Gastroesophageal sphincter (tissue), 4 donors: ENCODE measurements around the gene OGG1. TPM values are rescaled to one million over a fixed set of nuclear protein-coding genes. Genes with fewer than 3 reads are reported as not detected.
"Not testable (repeated sequence)": the region's sequence is repeated elsewhere in the genome, so short reads cannot be mapped to it uniquely, and the experiment has no call there.

ENCODE experiments used
- ATAC-seq: fragments of 150-250 bp; one replicate; pipeline ENCODE4 v1.9.1; 2016; ENCODE audit warnings: mild to moderate bottlenecking, moderate library complexity
- H3K27ac ChIP-seq, 4 donors: fragments of 200-600 bp; sonication (generic) in 3 of 4; 1 replicate in 3 of 4; 2 replicates in 1 of 4; pipeline ENCODE4 v1.5.1; 2016 to 2019
- H3K27me3 ChIP-seq: fragments of 200-600 bp; sonication (generic); one replicate; pipeline ENCODE4 v1.5.1; 2019
- H3K36me3 ChIP-seq, 2 donors: fragments of 200-600 bp; sonication (generic); one replicate each; pipeline ENCODE4 v1.5.1; 2019; ENCODE audit warnings: control low read depth in 1 of 2
- H3K4me1 ChIP-seq, 3 donors: fragments of 200-600 bp; sonication (generic); 1 replicate in 2 of 3; 2 replicates in 1 of 3; pipeline ENCODE4 v1.5.1; 2016 to 2019; ENCODE audit warnings: control low read depth in 2 of 3
- H3K4me3 ChIP-seq, 2 donors: fragments of 200-600 bp; sonication (generic); one replicate each; pipeline ENCODE4 v1.5.1; 2019; ENCODE audit warnings: mild to moderate bottlenecking in 1 of 2, moderate library complexity in 1 of 2
- H3K9me3 ChIP-seq, 3 donors: fragments of 200-600 bp; sonication (generic); one replicate each; pipeline ENCODE4 v1.5.1; 2017 to 2019; ENCODE audit warnings: control low read depth in 2 of 3
- CTCF ChIP-seq, 4 experiments: fragments of 200-600 bp in 2 of 4; fragments of 450-650 bp in 2 of 4; sonication (generic) in 1 of 4; IDR thresholded peaks; one replicate each; pipeline ENCODE4 v1.5.1; 2017 to 2019; ENCODE audit warnings: antibody characterized with exemption in 4 of 4, mild to moderate bottlenecking in 2 of 4, moderate library complexity in 2 of 4
- EP300 ChIP-seq: sonication (generic); formaldehyde crosslinking; IDR thresholded peaks from one replicate; pipeline ENCODE4 v1.6.1; 2017; ENCODE audit warnings: antibody characterized with exemption, mild to moderate bottlenecking
- POLR2A ChIP-seq, 2 donors: fragments of 450-650 bp; IDR thresholded peaks; one replicate each; pipeline ENCODE4 v1.6.1; 2017; ENCODE audit warnings: antibody characterized with exemption in 2 of 2, mild to moderate bottlenecking in 2 of 2, moderate library complexity in 1 of 2
- POLR2AphosphoS5 ChIP-seq: sonication (generic); formaldehyde crosslinking; IDR thresholded peaks from one replicate; pipeline ENCODE4 v1.6.1; 2017; ENCODE audit warnings: antibody characterized with exemption
- WGBS, 2 donors: methylation state at CpG; one replicate each; pipeline ENCODE4 v1.1.5; 2018; ENCODE audit warnings: low coverage in 1 of 2; 5-methylcytosine and 5-hydroxymethylcytosine counted together
- total RNA-seq, 4 donors: library from RNA; depleted of rRNA; stranded (reverse); fragments of >200 nt; gene quantifications; one replicate each; pipeline ENCODE4 v1.1.0, GENCODE V29; 2016

The OGG1 gene
- total RNA-seq, 4 donors from 2014 or later, result 22.1 to 33.8 (median 25.9) TPM

GRCh38 chr3:9769426-9770275, 19.9 kb downstream of the OGG1 start, which contains the start of gene CAMK1:
Gene CAMK1 (minus strand): TSS chr3:9769947. CDS start chr3:9767749, 2,198 bp downstream.
- Histone ChIP-seq H3K27ac (peak within 1 kb of the TSS; percentile 88 to 93 (median 90)), H3K27me3 (no peaks in the 10 kb centered on the region), H3K36me3 (peaks cover 0 to 25% of the 10 kb centered on the region in 2 donors), H3K4me3 (peak within 1 kb of the TSS; percentile 84 to 88), H3K9me3 (peaks cover 0 to under 1% (median 0%) of the 10 kb centered on the region in 3 donors), H3K4me1 (peaks cover 3 to 53% (median 28%) of the 10 kb centered on the region in 3 donors)
- peak; percentile 75 for TF ChIP-seq POLR2AphosphoS5
- TF ChIP-seq EP300, result no peak
- TF ChIP-seq POLR2A (IDR thresholded peaks at IDR 0.05), result peak; percentile 86 to 87
- TF ChIP-seq CTCF (IDR thresholded peaks at IDR 0.05), result no peak
- WGBS, 2 donors, result 0 to 14% methylated on average over 4 to 7 of the region's 49 CpGs
- peak; percentile 94 for ATAC-seq

GRCh38 chr3:9770276-9770812, 20.6 kb downstream of the OGG1 start:
- Histone ChIP-seq H3K27ac (peak overlapping the region; percentile 88 to 93 (median 90)), H3K36me3 (peaks cover 0 to 18% of the 10 kb centered on the region in 2 donors), H3K4me1 (peaks cover 3 to 53% (median 28%) of the 10 kb centered on the region in 3 donors), H3K4me3 (peak overlapping the region; percentile 84 to 88), H3K9me3 (peaks cover 0 to 1% (median 0%) of the 10 kb centered on the region in 3 donors), H3K27me3 (no peaks in the 10 kb centered on the region)
- TF ChIP-seq EP300 (no peak), CTCF (IDR thresholded peaks at IDR 0.05) (no peak), POLR2A (IDR thresholded peaks at IDR 0.05) (no peak), POLR2AphosphoS5 (peak; percentile 67)
- WGBS, 2 donors, result 4 to 19% methylated on average over 3 to 12 of the region's 15 CpGs
- peak; percentile 70 for ATAC-seq

GRCh38 chr3:9771007-9771406, 21.3 kb downstream of the OGG1 start:
- H3K4me3 ChIP-seq, result peak overlapping the region in 1 of 2 donors; percentile 88
- peak overlapping the region in 2 of 4 donors; percentile 88 to 93 for H3K27ac ChIP-seq
- peaks cover 3 to 49% (median 28%) of the 10 kb centered on the region in 3 donors for H3K4me1 ChIP-seq
- not testable (repeated sequence) for H3K27me3 ChIP-seq, ATAC-seq, H3K9me3 ChIP-seq
- 83% methylated on average over 2 of the region's 2 CpGs; no CpG with 5 or more reads in 1 of the 2 donors for WGBS, 2 donors
- peaks cover 0 to 11% of the 10 kb centered on the region in 2 donors for H3K36me3 ChIP-seq

- WGBS, 2 donors, result 65 to 91% methylated on average over 5 of the region's 5 CpGs
- no peak overlapping the region for H3K4me3 ChIP-seq
- peaks cover 0 to 32% of the 10 kb centered on the region in 2 donors for H3K36me3 ChIP-seq
- no peak for ATAC-seq
- no peaks in the 10 kb centered on the region for H3K27me3 ChIP-seq
- no peak overlapping the region for H3K27ac ChIP-seq
- peaks cover 0 to 1% (median 0%) of the 10 kb centered on the region in 3 donors for H3K9me3 ChIP-seq
- H3K4me1 ChIP-seq, result peaks cover 0 to 15% (median 0%) of the 10 kb centered on the region in 3 donors
- TF ChIP-seq EP300 (no peak), CTCF (IDR thresholded peaks at IDR 0.05) (no peak)
Observed at GRCh38 chr3:9776896-9777693, 27.3 kb downstream of the OGG1 start.

GRCh38 chr3:9777694-9778021, 27.9 kb downstream of the OGG1 start:
- peaks cover 0 to 15% (median 0%) of the 10 kb centered on the region in 3 donors for H3K4me1 ChIP-seq
- no peak overlapping the region for H3K27ac ChIP-seq
- H3K27me3 ChIP-seq, result no peaks in the 10 kb centered on the region
- peaks cover 0 to 38% of the 10 kb centered on the region in 2 donors for H3K36me3 ChIP-seq
- H3K9me3 ChIP-seq, result peaks cover 0 to 1% (median 0%) of the 10 kb centered on the region in 3 donors
- no CpG with 5 or more reads among the region's 1 CpG for WGBS, 2 donors
- no peak overlapping the region for H3K4me3 ChIP-seq
- TF ChIP-seq POLR2A (IDR thresholded peaks at IDR 0.05) (no peak), POLR2AphosphoS5 (no peak), EP300 (no peak), CTCF (IDR thresholded peaks at IDR 0.05) (no peak)
- ATAC-seq, result no peak
